GM23338 (cell line): ENCODE results near the gene HOXB3. TPM values are rescaled to one million over a fixed set of nuclear protein-coding genes. Genes with fewer than 3 reads are reported as not detected.

Source experiments
- ATAC-seq: fragments of 200-7000 bp; cut with Tn5 transposase; 3 replicates; pipeline ENCODE4 v1.9.1; 2020
- DNase-seq: peaks from one replicate; pipeline ENCODE4 v3.0.0-alpha.2; 2015; ENCODE audit warnings: low spot score
- H2AFZ ChIP-seq: fragments of 200-600 bp; sonication (generic); 2 replicates; pipeline ENCODE4 v1.8.0; 2016; ENCODE audit warnings: antibody characterized with exemption, mild to moderate bottlenecking, moderate library complexity
- H3F3A ChIP-seq: fragments of 200-600 bp; sonication (generic); replicated peaks from 2 replicates; pipeline ENCODE4 v1.8.0; 2017; ENCODE audit warnings: antibody characterized with exemption, mixed run types, low read depth
- H3K27ac ChIP-seq: fragments of 200-600 bp; sonication (generic); 2 replicates; pipeline ENCODE4 v1.6.1; 2016; ENCODE audit warnings: low read depth
- H3K27me3 ChIP-seq: fragments of 200-600 bp; sonication (generic); 2 replicates; pipeline ENCODE4 v1.8.0; 2016; ENCODE audit warnings: mild to moderate bottlenecking, mixed run types, moderate library complexity; ENCODE audit not compliant: insufficient read depth
- H3K36me3 ChIP-seq: fragments of 200-600 bp; sonication (generic); 2 replicates; pipeline ENCODE4 v1.8.0; 2016; ENCODE audit warnings: mild to moderate bottlenecking; ENCODE audit not compliant: insufficient read depth
- H3K4me1 ChIP-seq: fragments of 200-600 bp; sonication (generic); 2 replicates; pipeline ENCODE4 v1.8.0; 2016; ENCODE audit warnings: mild to moderate bottlenecking, moderate library complexity; ENCODE audit not compliant: insufficient read depth
- H3K4me2 ChIP-seq: fragments of 200-600 bp; sonication (generic); 2 replicates; pipeline ENCODE4 v1.7.1; 2017; ENCODE audit warnings: mixed run types
- H3K4me3 ChIP-seq: fragments of 200-600 bp; sonication (generic); 2 replicates; pipeline ENCODE4 v1.6.1; 2016; ENCODE audit warnings: mixed run types
- H3K79me2 ChIP-seq: fragments of 200-600 bp; sonication (generic); replicated peaks from 2 replicates; pipeline ENCODE4 v1.8.0; 2017; ENCODE audit warnings: mild to moderate bottlenecking; ENCODE audit not compliant: insufficient read depth
- H3K9me2 ChIP-seq: fragments of 200-600 bp; sonication (generic); 2 replicates; pipeline ENCODE4 v1.8.0; 2017; ENCODE audit not compliant: insufficient read depth
- H4K20me1 ChIP-seq: fragments of 200-600 bp; sonication (generic); replicated peaks from 2 replicates; pipeline ENCODE4 v1.8.0; 2017; ENCODE audit warnings: mild to moderate bottlenecking; ENCODE audit not compliant: insufficient read depth
- H3K27ac Mint-ChIP-seq: 2 replicates; pipeline ENCODE4 v1.8.0; 2020; ENCODE audit warnings: inconsistent platforms, mild to moderate bottlenecking, moderate library complexity, mixed read lengths
- H3K27me3 Mint-ChIP-seq: 3 replicates; pipeline ENCODE4 v1.8.0; 2022; ENCODE audit warnings: low read depth, mild to moderate bottlenecking, moderate library complexity, mixed read lengths, inconsistent platforms; ENCODE audit not compliant: insufficient read depth, poor library complexity
- H3K36me3 Mint-ChIP-seq: 3 replicates; pipeline ENCODE4 v1.8.0; 2021; ENCODE audit warnings: low read depth, mild to moderate bottlenecking, inconsistent platforms, moderate library complexity, mixed read lengths
- H3K4me1 Mint-ChIP-seq: 3 replicates; pipeline ENCODE4 v1.8.0; 2020; ENCODE audit warnings: mild to moderate bottlenecking, inconsistent platforms, mixed read lengths
- H3K4me3 Mint-ChIP-seq: 3 replicates; pipeline ENCODE4 v1.8.0; 2021; ENCODE audit warnings: moderate library complexity, mild to moderate bottlenecking, inconsistent platforms, mixed read lengths
- H3K9me3 Mint-ChIP-seq: 3 replicates; pipeline ENCODE4 v1.8.0; 2020; ENCODE audit warnings: moderate library complexity, mild to moderate bottlenecking, inconsistent platforms, mixed read lengths
- CREB1 ChIP-seq: fragments of 250-450 bp; sonication (Bioruptor Pico); IDR thresholded peaks from 2 replicates; pipeline ENCODE4 v1.5.0; 2020; ENCODE audit warnings: low read depth, mild to moderate bottlenecking, moderate library complexity
- EZH2 ChIP-seq: fragments of 200-600 bp; sonication (generic); IDR thresholded peaks from one replicate; pipeline ENCODE4 v1.8.0; 2017; ENCODE audit warnings: antibody characterized with exemption, mild to moderate bottlenecking, low read depth; ENCODE audit not compliant: unreplicated experiment
- ZNF331 ChIP-seq: fragments of 250-450 bp; sonication (Bioruptor Pico); IDR thresholded peaks from 2 replicates; pipeline ENCODE4 v1.5.0; 2020; ENCODE audit warnings: low read depth, mild to moderate bottlenecking, moderate library complexity
- polyA plus RNA-seq: library from polyadenylated mRNA; unstranded; fragments of >200 nt; fragmentation: Nextera tagmentation; extraction: Ambion mirVana; gene quantifications from 2 replicates; pipeline ENCODE4 v1.2.1, GENCODE V29; 2016
- total RNA-seq: library from RNA; depleted of rRNA; stranded (reverse); fragments of >200 nt; shearing (Covaris generic); gene quantifications from 2 replicates; pipeline ENCODE4 v1.2.3, GENCODE V29; 2014
- TF ChIP-seq, protein P1 (sequence below): fragments of 250-450 bp; sonication (Bioruptor Pico); IDR thresholded peaks from 2 replicates; pipeline ENCODE4 v1.5.0; 2020; ENCODE audit warnings: mild to moderate bottlenecking, moderate library complexity

Gene HOXB3
- total and polyA plus RNA-seq, 2 experiments from 2014 or later, result 0.17 TPM; not detected in 1

DNA sequence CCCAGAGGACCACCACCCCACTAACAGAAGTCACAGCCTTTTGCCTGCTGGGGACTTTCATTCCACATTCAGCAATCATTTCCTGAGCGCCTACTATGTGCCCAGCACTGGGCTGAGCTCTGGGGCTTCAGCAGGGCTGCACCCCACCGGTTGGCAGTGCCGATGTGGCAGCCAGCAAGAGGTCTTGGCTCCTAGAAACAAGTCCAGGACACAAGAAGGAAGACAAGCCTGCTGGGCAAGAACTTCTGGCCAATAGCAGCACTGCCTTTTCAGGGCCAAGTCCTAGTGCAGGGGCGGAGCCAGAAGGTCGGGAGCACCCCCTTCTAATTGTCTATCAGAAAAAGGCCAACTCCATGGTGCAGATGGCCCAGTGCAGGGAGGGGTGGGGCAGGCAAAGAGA is 49.1 kb upstream of the HOXB3 start (continued):
- TF ChIP-seq, protein P1, sequence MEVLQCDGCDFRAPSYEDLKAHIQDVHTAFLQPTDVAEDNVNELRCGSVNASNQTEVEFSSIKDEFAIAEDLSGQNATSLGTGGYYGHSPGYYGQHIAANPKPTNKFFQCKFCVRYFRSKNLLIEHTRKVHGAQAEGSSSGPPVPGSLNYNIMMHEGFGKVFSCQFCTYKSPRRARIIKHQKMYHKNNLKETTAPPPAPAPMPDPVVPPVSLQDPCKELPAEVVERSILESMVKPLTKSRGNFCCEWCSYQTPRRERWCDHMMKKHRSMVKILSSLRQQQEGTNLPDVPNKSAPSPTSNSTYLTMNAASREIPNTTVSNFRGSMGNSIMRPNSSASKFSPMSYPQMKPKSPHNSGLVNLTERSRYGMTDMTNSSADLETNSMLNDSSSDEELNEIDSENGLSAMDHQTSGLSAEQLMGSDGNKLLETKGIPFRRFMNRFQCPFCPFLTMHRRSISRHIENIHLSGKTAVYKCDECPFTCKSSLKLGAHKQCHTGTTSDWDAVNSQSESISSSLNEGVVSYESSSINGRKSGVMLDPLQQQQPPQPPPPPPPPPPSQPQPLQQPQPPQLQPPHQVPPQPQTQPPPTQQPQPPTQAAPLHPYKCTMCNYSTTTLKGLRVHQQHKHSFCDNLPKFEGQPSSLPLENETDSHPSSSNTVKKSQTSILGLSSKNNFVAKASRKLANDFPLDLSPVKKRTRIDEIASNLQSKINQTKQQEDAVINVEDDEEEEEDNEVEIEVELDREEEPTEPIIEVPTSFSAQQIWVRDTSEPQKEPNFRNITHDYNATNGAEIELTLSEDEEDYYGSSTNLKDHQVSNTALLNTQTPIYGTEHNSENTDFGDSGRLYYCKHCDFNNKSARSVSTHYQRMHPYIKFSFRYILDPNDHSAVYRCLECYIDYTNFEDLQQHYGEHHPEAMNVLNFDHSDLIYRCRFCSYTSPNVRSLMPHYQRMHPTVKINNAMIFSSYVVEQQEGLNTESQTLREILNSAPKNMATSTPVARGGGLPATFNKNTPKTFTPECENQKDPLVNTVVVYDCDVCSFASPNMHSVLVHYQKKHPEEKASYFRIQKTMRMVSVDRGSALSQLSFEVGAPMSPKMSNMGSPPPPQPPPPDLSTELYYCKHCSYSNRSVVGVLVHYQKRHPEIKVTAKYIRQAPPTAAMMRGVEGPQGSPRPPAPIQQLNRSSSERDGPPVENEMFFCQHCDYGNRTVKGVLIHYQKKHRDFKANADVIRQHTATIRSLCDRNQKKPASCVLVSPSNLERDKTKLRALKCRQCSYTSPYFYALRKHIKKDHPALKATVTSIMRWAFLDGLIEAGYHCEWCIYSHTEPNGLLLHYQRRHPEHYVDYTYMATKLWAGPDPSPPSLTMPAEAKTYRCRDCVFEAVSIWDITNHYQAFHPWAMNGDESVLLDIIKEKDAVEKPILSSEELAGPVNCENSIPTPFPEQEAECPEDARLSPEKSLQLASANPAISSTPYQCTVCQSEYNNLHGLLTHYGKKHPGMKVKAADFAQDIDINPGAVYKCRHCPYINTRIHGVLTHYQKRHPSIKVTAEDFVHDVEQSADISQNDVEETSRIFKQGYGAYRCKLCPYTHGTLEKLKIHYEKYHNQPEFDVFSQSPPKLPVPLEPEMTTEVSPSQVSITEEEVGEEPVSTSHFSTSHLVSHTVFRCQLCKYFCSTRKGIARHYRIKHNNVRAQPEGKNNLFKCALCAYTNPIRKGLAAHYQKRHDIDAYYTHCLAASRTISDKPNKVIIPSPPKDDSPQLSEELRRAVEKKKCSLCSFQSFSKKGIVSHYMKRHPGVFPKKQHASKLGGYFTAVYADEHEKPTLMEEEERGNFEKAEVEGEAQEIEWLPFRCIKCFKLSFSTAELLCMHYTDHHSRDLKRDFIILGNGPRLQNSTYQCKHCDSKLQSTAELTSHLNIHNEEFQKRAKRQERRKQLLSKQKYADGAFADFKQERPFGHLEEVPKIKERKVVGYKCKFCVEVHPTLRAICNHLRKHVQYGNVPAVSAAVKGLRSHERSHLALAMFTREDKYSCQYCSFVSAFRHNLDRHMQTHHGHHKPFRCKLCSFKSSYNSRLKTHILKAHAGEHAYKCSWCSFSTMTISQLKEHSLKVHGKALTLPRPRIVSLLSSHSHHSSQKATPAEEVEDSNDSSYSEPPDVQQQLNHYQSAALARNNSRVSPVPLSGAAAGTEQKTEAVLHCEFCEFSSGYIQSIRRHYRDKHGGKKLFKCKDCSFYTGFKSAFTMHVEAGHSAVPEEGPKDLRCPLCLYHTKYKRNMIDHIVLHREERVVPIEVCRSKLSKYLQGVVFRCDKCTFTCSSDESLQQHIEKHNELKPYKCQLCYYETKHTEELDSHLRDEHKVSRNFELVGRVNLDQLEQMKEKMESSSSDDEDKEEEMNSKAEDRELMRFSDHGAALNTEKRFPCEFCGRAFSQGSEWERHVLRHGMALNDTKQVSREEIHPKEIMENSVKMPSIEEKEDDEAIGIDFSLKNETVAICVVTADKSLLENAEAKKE, result no peak
- no peak for TF ChIP-seq ZNF331 (CRISPR knock-in tag)
- TF ChIP-seq CREB1, result no peak

DNA sequence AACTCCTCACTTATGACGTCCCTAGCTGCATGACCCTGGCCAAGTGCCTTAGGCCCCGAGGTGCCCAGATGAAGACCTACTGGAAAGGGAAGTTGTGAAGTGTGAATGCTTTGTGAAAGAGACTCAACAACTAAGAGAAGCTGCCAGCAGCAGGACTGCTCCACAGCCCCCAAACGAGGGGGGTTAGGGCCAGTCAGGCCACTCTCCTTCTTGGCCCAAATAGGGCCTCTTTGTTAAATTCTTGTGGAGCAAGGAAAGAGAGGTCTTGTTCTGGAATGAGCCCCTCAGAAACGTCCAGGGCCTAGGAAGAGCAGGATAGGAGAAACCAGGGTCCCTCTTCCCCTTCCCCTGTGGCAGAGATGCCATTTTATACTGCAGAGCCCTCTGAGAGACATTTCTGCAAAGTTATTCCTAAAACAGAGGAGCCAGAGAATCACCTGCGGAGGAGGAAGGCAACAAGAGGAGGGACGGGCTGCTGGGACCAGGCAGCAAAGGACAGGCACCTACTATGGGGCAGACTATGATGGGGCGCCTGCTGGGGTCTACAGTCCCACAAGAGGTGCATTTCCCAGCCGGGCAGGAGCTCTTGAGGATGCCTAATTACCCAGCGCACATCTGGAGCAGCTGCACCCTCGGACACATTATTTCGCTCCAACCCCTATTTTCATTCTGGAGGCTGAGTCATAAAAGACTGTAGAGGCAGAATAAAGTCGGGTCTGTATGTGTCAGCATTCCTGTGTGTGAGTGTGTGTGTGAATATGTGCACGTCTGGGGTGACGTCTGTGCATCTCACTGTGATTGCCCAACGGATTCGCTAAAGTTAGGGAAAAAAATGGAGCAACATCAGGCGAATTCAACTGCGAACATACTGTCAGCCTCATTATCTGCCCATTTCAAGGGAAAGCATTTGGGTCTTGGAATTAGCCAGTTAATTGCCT is 47.6 kb upstream of the HOXB3 start:
- no peaks in the 10 kb centered on the region for H3K36me3 ChIP-seq
- H3K27ac Mint-ChIP-seq, result no peak overlapping the region
- peaks cover 100% of the 10 kb centered on the region for H3K27me3 Mint-ChIP-seq
- no peaks in the 10 kb centered on the region for H3K79me2 ChIP-seq
- no peak overlapping the region for H3K4me2 ChIP-seq
- H3K27me3 ChIP-seq, result peaks cover 100% of the 10 kb centered on the region
- ATAC-seq (no peak), DNase-seq (peak; percentile 1)
- no peaks in the 10 kb centered on the region for H3K36me3 Mint-ChIP-seq
- peaks cover 3% of the 10 kb centered on the region for H3K9me3 Mint-ChIP-seq
- peaks cover 21% of the 10 kb centered on the region for H3K4me1 ChIP-seq
- no peaks in the 10 kb centered on the region for H3K9me2 ChIP-seq
- peaks cover 65% of the 10 kb centered on the region for H4K20me1 ChIP-seq
- H2AFZ ChIP-seq, result no peak overlapping the region
- H3K27ac ChIP-seq, result no peak overlapping the region
- H3K4me1 Mint-ChIP-seq, result peaks cover 16% of the 10 kb centered on the region
- H3K4me3 ChIP-seq, result no peak overlapping the region
- peak; percentile 51 for TF ChIP-seq EZH2
- TF ChIP-seq ZNF331 (CRISPR knock-in tag), result no peak
- no peak overlapping the region for H3K4me3 Mint-ChIP-seq
- H3F3A ChIP-seq, result peaks cover 46% of the 10 kb centered on the region
